HG03175 (cell line): ENCODE data around the gene EXOC6B.

Source experiments
- ATAC-seq: cut with Tn5 transposase; IDR thresholded peaks from one replicate; pipeline ENCODE4 v1.9.1; 2021; ENCODE audit warnings: mild to moderate bottlenecking, moderate library complexity; ENCODE audit not compliant: unreplicated experiment

EXOC6B gene

DNA sequence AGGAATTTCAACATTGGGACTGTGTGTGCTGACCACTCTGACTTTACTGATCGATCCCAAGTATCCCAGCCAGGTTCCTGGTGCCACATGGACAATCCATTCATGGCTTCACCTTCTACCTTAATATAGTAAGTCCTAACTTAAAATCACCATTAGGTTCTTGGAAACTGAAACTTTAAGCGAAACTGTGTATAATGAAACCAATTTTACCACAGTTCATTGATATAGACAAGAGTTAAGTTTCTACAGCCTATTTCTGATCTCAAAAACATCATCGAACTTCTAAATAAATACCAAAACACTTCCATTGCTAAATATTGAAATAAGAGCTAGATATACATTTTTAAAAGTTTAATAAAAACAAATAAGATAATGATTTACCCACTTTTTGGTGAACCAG lies 4.4 kb upstream of the EXOC6B start:
- no peak for ATAC-seq

DNA sequence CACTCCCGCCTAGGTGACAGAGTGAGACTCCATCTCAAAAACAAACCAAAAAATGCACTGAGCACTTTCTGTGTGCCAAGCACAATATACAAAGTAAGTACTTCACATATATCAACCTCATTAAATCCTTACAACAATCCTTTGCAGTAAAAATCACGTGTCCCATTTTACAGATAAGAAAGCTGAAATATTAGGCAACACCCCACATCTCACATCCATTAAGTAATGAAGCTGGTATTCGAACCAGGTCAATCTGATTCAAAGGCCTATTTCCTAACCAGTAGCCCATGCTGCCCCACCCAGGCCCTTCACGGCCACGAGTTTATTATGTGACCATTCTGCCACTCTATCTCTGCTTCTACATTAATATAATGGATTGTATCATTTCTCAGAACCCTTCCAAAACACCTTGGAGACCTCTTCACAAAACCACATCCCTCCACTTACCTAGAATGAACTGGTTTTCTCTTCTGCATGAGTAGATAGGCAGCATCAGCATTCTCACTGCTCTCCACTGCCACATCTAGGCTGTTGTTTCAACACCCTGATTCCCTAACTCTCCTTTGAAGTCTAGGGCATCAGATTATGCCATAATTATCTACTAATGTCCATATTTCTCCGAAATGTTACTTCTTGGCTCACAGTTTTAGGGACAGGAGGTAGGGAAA lies 3.1 kb upstream of the EXOC6B start:
- no peak for ATAC-seq

DNA sequence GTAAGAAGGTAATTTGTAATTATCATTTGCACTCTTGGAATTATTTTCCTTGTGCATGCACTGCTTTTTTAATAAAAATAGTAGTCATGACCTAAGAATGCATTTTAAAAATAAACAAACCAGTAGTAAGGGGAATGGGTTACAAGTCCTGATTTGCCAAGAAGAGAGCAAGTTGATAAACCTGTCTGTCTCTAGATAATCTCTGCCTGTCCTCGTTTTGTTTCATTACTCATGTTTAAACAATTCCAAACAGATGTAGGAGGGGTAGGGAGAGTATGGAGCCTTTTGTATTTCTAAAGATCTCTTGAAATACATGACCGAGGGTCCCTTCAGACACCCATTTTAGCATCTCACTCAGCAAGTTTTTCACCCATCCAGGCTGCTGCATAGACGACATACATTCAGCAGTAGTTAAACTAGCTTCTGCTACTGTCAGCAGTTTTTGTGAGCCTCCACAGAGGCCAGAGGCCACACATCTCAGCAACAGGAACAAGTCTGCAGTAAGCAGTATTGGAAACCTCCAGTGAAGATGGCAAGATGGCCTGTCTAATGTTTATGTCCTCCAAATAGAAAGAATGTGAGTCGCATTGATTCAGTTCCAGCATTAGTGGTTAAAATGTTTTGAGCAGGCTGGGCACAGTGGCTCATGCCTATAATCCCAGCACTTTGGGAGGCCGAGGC lies 2.3 kb upstream of the EXOC6B start:
- no peak for ATAC-seq

DNA sequence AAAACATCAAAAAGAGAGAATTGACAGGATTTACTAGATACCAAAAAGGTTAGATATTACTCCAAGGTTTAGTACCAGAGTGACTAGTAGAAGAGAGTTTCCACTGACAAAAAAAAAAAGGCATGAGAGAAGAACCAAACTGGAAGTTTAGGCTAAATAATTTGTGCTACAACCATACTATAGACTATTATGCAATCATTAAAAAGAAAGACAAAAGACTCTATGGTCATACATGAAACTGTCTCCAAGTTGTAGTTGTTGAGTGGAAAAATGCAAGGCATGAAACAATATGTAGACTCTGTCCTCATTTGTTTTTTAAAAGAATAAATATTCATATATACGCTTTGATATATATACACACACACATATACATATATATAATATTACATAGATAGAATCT lies 1.7 kb upstream of the EXOC6B start:
- no peak for ATAC-seq

DNA sequence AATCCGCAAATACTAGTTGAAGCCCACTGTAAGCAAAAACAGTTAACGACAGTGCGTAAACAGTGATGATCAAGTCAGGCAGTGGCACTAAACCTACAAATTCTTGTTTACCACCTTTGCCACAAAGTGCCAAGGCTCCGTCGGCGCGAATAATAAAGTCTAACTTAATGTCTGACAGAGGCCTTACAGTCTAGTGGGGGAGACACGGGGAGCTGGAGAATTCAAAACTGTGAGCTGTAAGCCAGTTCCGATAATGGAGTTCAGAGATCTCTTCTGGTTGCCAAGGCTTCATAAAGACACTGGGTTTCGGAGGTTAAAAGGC lies 284 bp upstream of the EXOC6B start:
- ATAC-seq = no peak

DNA sequence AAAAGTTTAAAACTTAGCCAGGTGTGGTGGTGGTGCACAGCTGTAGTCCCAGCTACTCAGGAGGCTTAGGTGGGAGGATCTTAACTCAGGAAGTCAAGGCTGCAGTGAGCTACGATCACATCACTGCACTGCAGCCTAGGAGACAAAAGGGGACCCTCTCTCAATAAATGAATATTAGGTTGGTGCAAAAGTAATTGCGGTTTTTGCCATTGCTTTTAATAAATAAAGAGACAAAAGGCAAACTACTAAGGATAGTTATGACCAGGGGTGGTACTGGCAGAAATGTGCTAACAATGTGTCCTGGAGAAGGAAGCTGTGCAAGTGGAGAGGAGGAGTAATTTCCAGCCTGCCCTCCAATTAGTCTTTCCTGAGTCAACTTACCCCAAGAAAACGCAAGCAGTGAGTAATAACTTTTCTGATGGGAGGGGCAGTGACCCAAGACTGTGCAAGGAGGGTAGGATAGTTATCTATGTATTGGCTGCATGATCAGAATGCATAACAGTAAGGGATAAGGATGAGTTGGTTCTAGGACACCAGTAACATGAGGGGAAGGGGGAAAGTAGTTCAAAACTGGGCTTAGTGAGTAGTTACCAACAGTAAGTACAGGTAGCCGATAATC lies 1.5 kb downstream of the EXOC6B start:
- no peak for ATAC-seq

DNA sequence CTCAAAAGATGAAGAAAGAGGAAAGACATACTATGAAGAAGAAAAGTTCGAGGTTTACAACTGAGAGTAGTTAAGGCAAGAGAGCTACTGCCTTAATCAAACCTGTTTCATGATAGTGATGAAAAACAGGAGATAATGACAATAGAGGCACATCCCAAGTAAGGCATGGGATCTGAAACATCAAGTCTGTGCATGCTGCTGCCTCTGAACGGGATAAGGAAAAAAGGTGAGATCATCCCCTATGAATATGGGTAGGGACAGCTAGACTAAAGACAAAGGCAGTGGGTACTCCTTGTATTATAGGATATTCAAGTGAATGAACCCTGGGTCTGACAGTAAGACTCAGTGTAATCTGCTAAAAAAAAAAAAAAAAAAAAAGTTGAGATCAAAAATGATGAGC lies 3.0 kb downstream of the EXOC6B start:
- no peak for ATAC-seq

DNA sequence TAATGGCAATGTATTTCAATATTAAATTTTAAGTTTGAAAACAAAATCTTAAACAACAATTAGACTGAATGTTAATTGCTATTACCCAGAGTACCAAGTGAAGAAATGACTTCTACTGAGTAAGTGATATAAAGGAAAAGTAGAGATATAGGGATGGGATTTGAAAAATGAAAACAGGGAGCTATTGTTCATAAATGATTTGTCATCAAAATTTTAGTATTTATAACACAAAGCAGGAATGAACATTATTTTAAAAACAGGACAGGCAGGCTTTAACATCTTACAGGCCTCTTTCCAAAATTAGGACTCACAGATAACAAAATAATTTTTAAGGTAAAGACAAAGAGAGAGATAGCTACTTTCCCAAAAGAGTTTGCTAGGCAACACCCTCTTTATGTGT lies 3.9 kb downstream of the EXOC6B start:
- ATAC-seq = no peak

DNA sequence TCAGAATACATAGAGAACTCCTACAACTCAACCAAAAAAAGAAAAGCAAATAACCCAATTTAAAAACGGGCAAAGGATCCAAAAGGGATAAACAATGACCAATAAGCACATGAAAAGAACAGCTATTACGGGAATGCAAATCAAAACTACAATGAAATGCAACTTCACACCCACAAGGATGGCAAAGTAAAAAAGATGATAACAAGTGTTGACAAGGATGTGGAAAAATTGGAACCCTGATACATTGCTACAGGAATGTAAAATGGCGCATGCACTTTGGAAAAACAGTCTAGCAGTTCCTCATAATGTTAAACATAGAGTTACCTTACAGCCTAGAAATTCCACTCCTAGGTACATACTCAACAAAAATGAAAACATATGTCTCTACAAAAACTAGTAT lies 4.7 kb downstream of the EXOC6B start:
- ATAC-seq = no peak

DNA sequence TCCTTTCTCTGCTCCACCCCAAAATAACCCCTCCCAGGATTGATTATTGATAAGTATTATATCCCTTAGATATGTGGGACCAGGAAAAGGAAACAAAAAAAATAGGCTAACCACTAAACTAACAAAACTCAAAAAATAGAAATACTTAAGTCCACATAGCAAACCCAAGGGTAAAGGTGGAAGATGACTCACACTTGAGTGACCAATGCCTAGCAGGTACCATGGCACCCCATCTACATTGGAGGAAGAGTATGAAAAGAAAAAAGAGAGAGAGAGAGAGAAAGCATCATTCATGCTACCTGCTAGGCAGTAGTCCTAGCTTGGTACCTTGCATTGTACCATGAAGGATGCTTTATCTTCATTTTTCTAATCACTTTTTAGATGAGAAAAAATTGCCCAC lies 6.3 kb downstream of the EXOC6B start:
- no peak for ATAC-seq

DNA sequence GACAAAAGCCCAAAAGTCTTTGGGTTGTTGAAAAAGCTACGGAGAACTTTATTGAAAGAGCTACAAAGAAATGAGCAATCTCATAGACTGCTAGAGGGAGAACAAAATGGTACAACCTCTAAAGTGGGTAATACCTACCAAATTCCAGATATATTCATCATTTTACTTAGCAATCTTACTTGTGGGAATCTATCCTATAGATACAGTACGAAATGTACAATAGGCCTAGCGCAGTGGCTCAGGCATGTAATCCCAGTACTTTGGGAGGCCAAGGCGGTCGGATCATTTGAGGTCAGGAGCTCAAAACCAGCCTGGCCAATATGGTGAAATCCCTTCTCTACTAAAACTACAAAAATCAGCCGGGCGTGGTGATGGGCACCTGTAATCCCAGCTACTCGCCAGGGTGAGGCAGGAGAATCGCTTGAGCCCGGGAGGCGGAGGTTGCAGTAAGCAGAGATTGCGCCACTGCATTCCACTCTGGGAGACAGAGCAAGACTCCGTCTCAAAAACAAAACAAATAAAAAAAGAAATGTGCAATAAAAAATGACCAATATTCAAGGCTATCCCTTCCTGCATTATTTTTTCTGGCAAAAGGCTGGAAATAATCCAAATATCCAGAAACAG lies 10.1 kb downstream of the EXOC6B start:
- no peak for ATAC-seq

DNA sequence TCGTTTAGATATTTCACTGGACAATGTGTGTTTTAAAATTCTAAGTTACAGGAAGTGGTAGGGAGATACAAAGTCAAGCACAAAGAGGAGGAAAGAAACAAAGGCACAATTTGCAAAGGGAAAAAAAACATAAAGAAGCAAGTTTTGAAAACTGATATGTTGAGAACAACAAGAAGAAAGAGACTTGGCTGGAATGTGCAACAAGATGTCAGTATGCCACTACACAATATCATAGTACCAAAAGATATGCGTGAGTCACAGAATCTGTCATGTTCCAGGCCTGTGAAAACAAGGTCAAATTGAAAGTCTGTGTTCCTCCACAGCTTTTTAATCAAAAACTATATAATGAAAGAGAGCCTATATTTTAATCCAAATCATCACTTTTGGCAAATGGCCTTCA lies 12.0 kb downstream of the EXOC6B start:
- no peak for ATAC-seq

DNA sequence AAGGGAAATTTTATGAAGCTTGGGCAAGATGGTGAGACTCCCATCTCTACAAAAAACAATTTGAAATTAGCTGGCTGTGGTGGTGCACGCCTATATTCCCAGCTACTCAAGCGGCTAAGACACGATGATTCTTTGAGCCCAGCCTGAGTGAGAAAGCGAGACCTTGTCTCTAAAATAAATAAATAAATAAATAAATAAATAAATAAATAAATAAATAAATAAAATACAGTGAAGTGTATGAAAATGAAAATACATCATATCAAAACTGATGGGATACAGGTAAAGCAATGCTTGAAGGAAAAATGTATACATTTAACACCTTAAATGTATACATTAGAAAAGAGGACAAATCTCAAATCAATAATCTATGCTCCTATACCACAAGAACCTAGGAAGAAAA lies 15.7 kb downstream of the EXOC6B start:
- ATAC-seq = no peak

DNA sequence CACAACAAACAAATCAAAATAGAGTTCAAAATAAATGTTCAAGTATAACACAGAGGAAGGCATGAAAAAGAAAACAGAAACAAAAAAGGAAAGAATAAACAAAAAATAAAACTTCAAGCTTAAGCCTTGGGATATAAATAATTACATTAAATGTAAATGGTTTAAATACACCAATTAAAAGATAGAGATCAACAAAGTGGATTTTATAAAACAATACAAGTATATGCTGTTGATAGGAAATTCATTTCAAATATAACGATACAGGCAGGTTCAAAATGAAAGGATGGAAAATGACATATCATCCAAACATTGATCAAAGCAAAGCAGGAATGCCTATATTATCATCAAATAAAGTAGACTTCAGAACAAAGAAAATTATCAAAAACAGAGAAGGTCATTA lies 16.7 kb downstream of the EXOC6B start:
- no peak for ATAC-seq

DNA sequence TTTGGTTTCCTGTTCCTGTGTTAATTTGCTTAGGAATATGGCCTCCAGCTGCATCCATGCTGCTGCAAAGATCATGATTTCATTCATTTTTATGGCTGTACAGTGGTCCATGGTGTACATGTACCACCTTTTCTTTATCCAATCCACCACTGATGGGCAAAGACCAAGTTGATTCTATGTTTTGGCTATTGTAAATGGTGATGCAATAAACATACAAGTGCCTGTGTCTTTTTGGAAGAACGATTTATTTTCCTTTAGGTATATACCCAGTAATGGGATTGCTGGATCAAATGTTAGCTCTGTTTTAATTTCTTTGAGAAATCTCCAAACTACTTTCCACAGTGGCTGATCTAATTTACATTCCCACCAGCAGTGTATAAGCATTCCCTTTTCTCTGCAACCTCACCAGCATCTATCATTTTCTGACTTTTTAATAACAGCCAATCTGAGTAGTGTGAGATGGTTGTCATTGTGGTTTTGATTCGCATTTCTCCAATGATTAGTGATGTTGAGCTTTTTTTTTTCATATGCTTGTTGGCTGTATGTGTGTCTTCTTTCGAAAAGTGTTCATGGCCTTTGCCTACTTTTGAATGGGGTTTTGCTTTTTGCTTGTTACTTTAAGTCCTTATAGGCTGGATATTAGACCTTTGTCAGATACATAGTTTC lies 19.4 kb downstream of the EXOC6B start:
- ATAC-seq = no peak

DNA sequence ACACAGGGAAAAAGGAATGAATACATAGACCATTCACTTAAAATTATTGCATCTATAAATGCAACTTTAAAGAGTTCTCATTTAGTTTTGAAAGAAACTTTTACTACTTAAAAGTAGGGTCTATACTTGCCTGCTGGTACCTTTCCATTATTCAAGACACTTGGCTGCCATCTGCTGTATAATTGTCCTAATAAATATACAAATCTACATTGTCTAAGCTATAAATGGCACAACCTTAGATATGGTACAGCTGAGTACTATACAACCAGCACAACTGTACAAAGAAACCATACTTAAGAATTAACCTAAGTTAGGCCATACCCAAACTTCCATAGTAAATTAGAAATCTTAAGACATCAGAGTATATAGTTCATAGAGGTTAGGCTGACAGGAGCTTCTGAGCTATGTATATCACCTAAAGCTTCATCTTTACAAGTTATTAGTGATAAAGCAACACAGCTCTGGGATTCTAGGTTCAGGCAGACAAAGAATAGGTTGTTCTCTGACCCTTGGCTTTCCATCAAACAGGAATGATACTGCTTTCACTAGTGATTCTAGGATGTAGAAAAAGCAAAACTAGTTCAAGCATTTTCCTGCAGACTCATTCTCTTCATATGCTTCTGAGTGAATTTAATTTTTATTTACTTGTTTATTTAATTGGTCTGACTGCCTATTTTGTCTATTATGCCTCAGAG lies 22.1 kb downstream of the EXOC6B start:
- ATAC-seq = no peak

DNA sequence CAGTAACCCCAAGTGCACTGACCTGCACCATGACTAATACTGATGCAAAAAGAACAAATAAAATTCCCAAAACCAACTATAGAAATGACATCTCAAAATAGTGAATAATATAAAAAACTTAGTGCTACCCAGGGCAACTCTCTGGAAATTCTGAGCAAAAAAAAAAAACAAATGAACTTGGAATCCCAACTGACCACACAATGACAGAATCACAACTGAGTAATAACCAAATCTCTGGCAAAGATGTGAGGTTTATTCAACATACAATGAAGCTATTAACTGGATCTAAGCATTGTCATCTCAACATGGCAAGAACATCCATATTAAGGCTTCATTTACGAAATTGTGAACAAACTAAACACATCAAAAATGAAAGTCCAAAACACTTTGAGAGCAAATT lies 22.7 kb downstream of the EXOC6B start:
- no peak for ATAC-seq

DNA sequence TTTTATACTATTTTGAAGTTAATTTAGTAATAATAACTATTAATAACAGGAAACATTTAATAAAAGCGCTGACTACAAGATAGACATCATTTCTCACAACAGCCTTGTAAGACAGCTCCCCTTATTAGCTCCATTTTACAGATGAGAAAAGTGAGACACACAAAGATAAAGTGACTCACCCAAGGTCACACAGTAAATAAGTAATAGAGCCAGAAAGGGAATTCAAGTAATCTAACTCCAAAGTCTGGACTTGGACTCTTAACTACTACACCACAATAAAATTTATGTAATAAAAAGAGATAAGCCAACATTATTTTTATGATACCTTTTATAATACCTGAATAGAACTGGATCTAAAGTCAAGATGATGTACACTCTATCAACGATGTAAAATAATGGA lies 25.3 kb downstream of the EXOC6B start:
- ATAC-seq = no peak

DNA sequence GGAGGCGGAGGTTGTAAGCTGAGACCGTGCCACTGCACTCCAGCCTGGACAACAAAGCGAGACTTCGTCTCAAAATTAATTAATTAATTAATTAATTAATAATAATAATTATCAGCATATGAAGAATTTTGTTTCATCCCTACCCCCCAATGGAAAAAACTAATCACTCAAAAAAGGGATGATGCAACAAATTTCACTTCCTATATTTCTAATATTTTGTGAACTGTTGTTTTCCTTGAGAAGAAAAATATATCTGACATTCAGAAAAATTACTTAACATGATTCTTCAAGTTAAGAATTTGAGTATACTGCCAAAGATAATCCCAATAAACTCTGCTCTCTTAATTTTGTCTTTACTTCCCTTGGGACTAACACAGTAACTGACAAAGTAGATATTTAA lies 28.1 kb downstream of the EXOC6B start:
- ATAC-seq = no peak

DNA sequence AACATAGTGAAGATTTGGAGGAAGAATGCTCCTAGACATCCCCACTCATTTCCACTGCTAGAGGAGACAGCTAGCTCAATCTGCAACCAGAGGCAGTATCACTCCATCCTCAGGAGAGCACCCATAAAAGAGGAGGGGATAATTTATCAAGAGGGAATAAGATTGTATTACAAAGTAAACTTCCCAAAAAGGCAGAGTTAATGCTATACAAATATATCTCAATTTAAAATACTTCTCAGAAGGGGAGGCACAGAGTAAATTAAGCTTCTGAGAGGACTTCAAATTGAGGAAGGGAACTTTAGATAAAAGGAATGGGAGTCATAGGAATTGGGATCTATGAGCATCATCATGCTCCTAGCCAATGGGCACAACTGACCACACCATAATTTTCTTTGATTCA lies 29.1 kb downstream of the EXOC6B start:
- no peak for ATAC-seq

DNA sequence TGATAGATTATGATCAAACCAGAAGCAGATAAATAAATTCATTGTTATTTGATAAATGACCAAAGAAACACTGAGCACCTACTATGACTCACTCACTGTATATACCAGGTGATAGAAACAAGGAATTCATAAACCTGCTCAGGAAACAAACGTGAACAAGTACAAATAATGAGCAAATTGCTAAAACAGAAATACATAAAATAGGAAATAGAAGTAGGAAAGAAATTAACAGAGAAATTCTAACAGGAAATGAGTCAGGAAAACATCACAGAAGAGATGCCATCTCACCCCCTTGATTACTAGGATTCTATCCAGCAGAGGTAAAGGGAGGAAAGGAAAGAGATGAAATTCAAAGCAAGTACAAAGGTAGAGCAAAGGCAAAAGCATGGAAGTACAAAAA lies 31.3 kb downstream of the EXOC6B start:
- ATAC-seq = no peak
